DMS 273 treated with DMSO at 0.1 percent for 48 hours (cell line): ENCODE results near the gene FAP.

Experiments used
- DNase-seq: peaks from one replicate; lab custom pipeline; 2025; lab: John Stamatoyannopoulos, UW

Gene FAP

DNA sequence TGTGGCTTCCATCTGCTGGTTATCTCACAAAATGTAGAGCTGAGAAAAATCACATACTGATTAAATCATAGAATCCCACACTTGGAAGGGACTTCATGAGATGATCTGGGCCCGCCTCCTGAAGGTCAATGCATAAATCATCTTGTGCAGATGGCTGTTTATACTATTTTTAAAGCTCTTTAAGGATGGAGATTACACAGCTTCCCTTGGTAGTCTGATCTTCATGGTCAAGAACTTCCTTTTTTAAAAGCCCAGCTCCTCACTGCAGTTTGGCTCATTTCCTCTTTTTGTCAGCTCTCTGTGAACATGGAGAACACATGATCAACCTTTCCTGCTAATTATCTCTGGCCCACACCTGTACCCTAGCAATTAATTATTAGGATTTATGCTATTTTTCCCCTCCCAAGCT lies 117.1 kb downstream of the FAP start:
- DNase-seq = no peak

DNA sequence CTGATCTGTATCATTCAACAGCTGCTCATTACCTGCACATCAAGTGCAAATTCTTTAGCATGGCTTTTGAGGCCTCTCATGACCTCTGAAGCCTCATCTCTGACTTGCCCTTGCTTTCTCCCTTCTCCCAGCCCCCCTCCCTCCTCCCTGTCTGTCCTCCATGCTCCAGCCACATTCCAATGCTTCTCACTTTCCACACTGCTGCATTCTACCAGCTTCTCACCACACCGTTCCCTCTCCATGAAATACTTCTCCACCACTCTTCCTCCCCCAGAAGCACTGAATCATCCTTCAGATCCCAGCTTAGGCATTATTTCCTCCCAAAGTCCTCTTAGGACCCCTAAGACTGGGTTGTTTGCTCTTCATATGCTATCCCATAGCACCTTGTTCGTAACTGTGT lies 118.1 kb downstream of the FAP start:
- no peak for DNase-seq

DNA sequence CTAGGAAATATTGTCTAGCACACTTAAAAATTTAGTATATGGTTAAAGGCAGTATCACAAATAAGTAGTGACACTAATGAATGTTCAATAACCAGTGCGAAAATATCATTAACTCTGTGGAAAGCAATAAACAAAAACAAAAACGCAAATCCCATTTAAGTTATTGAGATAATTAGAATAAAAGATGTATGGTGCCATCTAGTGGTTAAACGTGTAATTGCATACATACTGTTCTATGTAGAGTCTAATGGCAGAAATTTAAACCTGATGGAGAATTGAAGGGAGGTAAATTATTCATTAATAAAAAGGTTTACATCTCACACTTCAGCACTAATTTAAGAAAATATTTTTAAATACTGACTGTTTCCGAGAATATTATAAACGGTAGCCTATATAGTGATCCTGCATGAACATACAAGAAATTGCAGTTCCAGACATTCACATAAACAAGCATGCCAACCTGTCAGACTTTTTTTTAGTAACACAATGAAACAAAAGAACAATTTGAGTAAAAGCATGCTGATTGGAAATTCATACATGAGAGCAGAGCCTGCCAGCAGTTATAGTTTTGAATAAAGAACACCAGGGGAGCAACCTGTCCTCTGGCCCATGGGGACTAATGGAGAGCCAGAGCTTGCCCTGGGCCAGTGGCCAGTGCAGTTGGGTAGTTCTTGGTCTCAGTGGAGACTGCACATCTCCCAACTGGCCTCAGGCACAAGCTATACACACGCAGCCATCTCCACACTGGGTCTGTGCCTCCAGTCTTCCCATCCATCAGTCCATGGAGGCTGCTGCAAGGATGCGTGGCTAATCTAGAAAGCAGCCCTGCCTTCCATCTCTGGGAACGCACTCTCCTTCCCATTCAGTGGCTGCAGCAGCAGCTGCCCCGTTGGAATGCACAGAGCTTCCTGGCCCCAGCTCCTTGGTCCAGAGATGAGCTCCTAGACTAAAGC lies 119.2 kb downstream of the FAP start:
- peak; percentile 2 for DNase-seq
